Subcutaneous preadipocyte (primary cell): ENCODE measurements around the gene ZNF557. TPM values are rescaled to one million over a fixed set of nuclear protein-coding genes. Genes with fewer than 3 reads are reported as not detected.

Experiments used
- total RNA-seq: library from RNA; depleted of rRNA; stranded (reverse); fragments of >200 nt; gene quantifications from 2 replicates; pipeline ENCODE4 v1.2.3, GENCODE V29; 2012

ZNF557 gene
- 9.6 and 16.6 TPM in 2 replicates for total RNA-seq

GRCh38 chr19:7069042-7069903, at the start of gene ZNF557:
Gene ZNF557, plus strand, starts transcription at chr19:7069703. Its CDS starts 5,372 bp downstream, at chr19:7075075.

DNA sequence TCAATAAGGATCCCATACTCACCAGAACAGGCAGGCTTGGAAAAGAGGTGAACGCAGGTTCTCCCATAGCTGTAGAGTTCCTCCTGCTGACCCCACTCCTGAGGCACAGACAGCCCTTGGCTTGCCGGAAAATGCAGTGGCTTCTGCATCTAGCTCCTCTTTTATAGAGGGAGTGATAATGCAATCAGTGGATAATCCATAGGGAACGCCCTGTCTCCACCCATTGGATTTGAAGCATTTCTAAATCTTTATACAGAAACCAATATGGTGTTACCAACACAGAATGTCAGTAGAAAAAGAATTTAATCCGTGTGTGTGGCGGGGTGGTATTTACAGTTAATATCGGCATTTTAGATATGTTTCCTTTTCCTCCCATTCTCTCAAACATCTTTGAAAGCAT, 48.2 kb upstream of the ZNF557 start, which contains the start of gene MBD3L2B:
MBD3L2B (minus strand) TSS at position 101 of the 400 bp plus-strand sequence; CDS start at position 67, 34 bp downstream.

DNA sequence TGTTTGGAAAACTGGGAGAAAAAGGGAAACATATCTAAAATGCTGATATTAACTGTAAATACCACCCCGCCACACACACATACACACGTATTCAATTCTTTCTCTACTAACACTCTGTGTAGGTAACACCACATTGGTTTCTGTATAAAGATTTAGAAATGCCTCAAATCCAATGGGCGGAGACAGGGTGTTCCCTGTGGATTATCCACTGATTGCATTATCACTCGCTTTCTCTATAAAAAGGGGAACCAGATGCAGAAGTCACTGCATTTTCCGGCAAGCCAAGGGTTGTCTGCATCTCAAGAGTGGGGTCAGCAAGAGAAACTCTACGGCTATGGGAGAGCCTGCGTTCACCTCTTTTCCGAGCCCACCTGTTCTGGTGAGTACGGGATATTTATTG, 39.2 kb upstream of the ZNF557 start, which contains the start of gene MBD3L5:
MBD3L5 (plus strand) TSS at position 301 of the 400 bp plus-strand sequence; CDS start at position 335, 34 bp downstream.

GRCh38 chr19:7040079-7040478, 29.4 kb upstream of the ZNF557 start, which contains the start of gene MBD3L4:
Gene MBD3L4, minus strand, starts transcription at chr19:7040179. Its CDS starts 35 bp downstream, at chr19:7040144.

DNA sequence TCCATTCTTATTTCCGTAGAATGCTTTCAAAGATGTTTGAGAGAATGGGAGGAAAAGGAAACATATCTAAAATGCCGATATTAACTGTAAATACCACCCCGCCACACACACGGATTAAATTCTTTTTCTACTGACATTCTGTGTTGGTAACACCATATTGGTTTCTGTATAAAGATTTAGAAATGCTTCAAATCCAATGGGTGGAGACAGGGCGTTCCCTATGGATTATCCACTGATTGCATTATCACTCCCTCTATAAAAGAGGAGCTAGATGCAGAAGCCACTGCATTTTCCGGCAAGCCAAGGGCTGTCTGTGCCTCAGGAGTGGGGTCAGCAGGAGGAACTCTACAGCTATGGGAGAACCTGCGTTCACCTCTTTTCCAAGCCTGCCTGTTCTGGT, 20.5 kb upstream of the ZNF557 start, which contains the start of gene MBD3L2:
MBD3L2 (plus strand) TSS at position 301 of the 400 bp plus-strand sequence; CDS start at position 354, 53 bp downstream.

GRCh38 chr19:7058576-7058975, 10.9 kb upstream of the ZNF557 start, which contains the start of gene MBD3L3:
Gene MBD3L3, minus strand, starts transcription at chr19:7058676. Its CDS starts 71 bp downstream, at chr19:7058605.

Other genes with a start within 250 kb of the ZNF557 start
- not detected in 2 replicates for gene ADGRE1, start 182.1 kb upstream of the ZNF557 start, total RNA-seq
- gene MBD3L2B, start 48.3 kb upstream of the ZNF557 start, total RNA-seq: not detected in 2 replicates
- gene MBD3L5, start 39.1 kb upstream of the ZNF557 start, total RNA-seq: not detected in 2 replicates
- gene MBD3L4, start 29.5 kb upstream of the ZNF557 start, total RNA-seq: not detected in 2 replicates
- gene MBD3L2, start 20.4 kb upstream of the ZNF557 start, total RNA-seq: not detected in 2 replicates
- not detected in 2 replicates for gene MBD3L3, start 11.0 kb upstream of the ZNF557 start, total RNA-seq
- gene INSR, start 224.7 kb downstream of the ZNF557 start, total RNA-seq: 24.0 and 24.6 TPM in 2 replicates